T-helper 1 cell treated with Interleukin-12 subunit alpha and Interleukin-12 subunit beta and Interleukin-4 antibody, amounts not matched to agents 30 ng/mL and 1 ng/mL, for 36 hours (primary cell): ENCODE measurements around the gene PTPRN2. TPM values are rescaled to one million over a fixed set of nuclear protein-coding genes. Genes with fewer than 3 reads are reported as not detected.
"Not testable (repeated sequence)": the region's sequence is repeated elsewhere in the genome, so short reads cannot be mapped to it uniquely, and the experiment has no call there.

Experiments used
- intact Hi-C: fragments of 100-400 bp; cut with micrococcal nuclease; formaldehyde crosslinking; loops from one replicate; pipeline ENCODE4 v1.15.1; 2024
- total RNA-seq: library from RNA; stranded (reverse); gene quantifications from 2 replicates; pipeline ENCODE4 v1.2.3, GENCODE V29; 2022

PTPRN2 gene
- total RNA-seq, 1 donor from 2014 or later, result 2.9 TPM

DNA sequence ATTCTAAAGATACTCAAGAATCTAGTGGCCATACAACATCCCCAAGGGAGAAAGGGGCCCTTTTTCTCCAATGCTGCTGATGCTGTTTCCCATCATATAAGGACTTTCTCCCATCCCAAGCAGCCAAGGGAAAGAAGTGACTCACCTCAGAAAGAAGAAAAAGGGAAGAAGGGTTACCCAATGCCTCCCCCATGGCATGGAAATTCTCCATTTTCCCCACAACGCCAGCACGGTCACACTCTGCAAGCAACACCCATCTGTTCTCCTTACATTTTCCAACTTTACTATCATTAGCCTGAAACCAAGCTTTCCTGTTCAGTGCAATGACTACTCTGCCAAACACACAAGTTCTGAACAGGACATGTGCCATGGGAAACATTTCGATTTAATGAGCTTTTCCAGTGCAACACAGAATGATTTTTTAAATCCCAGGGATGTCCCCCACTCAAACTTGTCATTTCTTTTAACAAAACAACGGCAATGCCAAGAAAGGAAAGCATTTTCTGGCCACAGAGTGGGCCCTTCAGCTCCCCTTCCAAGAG, 67.9 kb downstream of the PTPRN2 start:
- intact Hi-C loops, result no loop called here

DNA sequence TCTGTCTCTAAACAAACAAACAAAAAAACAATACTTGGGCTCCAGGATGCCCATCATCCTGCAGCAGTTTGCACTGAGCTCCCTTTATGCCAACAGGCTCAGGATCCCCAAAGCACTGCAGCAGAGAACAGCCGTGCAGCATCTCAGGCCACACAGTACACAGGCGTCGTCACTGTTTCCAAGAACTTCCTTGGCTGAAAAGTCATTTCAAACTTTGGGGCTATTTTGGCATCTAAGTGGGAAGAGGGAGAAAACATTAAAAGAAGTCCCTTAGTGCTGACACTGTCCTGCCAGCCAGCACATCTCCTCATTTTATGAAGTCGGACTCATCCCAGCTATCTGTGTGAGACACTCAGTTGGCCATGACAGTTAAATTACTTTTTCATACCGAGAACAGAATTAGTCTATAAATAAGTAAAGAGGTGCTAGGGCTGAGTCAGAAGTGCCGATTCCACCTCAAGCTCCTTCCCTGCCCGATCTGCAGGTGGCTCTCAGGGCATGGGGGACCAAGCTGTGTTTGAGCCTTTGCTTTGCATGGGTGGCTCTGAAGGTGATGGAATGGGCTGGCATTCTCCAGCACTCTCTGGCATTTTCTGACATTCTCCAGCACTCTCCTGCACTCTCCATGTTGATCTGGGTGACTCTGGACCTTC, 68.5 kb downstream of the PTPRN2 start:
- intact Hi-C loops, result no loop called here

DNA sequence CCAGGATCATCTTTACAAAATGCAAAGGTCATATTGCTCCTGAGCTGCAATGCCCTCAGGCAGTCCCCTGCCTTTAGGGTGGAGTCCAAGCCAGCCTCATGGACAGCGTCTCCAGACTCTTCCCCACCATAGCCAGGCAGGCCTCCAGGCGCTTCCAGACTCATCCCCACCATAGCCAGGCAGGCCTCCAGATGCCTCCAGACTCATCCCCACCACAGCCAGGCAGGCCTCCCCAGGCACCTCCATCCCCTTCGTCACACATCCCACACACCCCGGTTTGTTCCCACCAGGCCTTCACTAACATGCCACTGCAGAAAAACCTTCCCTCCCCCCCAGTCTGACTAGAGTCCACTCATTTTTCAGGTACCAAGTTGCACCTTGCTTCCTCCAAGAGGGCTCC, 70.1 kb downstream of the PTPRN2 start:
- intact Hi-C loops, result no loop called here

DNA sequence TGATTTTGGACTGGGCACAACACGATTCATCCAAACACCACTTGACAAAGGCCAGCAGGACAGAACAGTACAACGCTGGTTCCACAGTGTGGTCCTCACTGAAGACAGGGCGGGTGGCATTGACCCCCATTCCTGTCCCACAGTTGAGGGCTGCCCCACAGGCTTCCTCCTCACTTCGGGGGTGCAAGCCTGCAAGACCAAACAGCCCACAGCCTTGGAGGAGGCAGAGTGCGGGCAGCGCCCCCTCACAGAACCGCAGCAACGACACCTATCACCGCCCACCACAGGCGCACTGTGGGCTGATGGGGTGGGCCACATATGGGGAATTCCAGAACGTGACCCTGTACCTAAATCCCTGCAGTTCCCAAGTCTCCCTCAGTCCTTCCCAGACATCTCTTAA, 70.6 kb downstream of the PTPRN2 start:
- intact Hi-C loops, result no loop called here

DNA sequence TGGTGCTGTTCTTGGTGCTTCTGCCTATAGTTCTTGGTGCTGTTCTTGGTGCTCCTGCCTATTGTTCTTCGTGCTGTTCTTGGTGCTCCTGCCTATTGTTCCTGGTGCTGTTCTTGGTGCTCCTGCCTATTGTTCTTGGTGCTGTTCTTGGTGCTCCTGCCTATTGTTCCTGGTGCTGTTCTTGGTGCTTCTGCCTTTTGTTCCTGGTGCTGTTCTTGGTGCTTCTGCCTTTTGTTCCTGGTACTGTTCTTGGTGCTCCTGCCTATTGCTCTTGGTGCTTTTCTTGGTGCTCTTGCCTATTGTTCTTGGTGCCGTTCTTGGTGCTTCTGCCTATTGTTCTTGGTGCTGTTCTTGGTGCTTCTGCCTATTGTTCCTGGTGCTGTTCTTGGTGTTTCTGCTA, 71.1 kb downstream of the PTPRN2 start:
- intact Hi-C loops, result no loop called here

DNA sequence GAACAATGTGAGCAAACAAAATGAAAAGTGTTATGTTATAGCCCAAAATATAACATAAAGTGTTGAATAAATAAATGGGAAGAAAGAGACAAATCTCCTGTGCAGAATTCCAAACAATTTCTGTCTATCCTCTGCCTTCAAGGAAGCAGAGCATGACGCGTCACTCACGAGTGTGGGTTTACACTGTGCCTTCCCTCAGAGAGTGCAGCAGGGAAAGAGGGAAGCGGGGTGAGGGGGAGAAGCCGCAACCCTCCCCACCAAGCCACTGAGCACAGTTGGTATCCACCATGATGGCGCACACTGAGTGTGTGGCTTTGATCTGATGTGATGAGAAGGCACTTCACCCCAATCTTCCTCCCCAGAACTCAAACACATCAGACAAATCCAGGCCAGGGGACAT, 74.8 kb downstream of the PTPRN2 start:
- intact Hi-C loops, result no loop called here

DNA sequence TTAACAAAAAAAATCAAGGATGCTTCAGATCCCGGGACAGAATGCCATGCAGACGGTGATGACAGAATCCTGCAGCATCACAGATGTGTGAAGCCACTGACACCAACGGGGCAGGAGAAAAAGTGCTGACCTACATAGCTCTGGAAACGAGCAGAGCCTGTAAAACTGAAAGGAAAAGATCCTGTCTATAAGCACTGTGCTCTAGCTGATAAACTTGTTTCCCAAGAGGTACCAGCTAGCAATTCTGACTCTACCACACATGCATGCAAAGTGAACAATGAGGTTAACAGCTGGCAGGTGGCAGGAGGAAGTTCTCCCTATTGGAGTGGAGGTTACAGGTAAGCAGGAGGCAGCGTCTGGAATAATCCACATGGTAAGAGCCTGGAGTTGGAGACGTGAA, 75.6 kb downstream of the PTPRN2 start:
- intact Hi-C loops, result no loop called here

DNA sequence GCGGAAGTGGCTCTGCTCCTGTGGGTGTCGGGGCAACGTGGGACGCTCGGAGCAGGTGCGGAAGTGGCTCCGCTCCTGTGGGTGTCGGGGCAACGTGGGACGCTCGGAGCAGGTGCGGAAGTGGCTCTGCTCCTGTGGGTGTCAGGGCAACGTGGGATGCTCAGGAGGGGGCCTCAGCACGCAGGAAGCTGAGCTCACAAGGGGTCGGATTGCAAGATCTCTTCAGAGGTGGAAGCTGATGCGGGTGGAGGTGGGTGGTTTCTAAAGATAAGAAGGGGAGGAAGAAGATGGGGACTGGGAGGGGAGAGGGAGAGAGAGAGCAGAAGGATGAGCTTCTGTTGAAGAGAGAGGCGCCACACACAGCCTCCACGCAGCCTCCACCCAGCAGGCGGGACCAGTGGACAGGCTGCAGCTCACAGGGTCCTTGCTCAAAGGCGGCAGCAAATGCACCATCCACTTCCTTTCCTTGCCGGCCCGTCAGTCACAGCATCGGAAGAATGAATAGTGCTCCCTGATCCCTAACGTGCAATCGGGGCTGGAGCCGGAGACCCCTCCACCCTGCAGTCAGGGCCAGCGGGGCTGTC, 78.7 kb downstream of the PTPRN2 start:
- intact Hi-C loops, result no loop called here

DNA sequence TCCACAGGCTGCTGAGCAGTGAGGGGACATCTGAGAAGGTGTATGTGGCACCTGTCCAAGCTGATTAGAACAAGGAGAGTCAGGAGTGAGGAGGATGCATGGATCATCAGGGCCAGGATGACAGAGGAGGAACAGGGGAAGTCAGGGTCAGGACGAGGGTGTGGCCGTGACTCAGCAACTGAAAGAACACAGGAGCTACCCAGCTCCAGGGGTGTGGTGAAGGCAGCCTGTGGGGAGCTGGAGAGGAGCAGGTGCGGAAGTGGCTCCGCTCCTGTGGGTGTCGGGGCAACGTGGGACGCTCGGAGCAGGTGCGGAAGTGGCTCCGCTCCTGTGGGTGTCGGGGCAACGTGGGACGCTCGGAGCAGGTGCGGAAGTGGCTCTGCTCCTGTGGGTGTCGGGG, 79.3 kb downstream of the PTPRN2 start:
- intact Hi-C loops, result not testable (repeated sequence)

DNA sequence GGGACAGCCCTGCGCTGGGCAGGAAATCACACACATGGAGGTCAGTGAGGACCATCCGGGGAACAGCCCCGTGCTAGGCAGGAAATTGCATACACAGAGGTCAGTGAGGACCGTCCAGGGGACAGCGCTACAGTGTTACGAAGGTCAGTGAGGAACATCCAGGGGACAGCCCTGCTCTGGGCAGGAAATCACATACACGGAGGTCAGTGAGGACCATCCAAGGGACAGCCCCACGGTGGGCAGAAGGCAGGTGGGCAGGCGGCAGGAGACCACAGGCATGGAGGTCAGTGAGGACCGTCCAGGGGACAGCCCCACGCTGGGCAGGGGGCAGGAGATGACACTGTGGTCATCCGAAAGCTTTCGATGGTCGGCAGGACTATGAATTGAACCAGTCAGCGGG, 79.7 kb downstream of the PTPRN2 start:
- intact Hi-C loops, result no loop called here

DNA sequence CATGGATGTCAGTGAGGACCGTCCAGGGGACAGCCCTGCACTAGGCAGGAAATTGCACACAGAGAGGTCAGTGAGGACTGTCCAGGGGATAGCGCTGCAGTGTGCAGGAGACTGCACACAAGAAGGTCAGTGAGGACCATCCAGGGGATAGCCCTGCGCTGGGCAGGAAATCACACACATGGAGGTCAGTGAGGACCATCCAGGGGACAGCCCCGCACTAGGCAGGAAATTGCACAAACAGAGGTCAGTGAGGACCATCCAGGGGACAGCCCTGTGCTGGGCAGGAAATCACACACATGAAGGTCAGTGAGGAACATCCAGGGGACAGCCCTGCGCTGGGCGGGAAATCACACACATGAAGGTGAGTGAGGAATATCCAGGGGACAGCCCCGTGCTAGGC, 80.4 kb downstream of the PTPRN2 start:
- intact Hi-C loops, result not testable (repeated sequence)

DNA sequence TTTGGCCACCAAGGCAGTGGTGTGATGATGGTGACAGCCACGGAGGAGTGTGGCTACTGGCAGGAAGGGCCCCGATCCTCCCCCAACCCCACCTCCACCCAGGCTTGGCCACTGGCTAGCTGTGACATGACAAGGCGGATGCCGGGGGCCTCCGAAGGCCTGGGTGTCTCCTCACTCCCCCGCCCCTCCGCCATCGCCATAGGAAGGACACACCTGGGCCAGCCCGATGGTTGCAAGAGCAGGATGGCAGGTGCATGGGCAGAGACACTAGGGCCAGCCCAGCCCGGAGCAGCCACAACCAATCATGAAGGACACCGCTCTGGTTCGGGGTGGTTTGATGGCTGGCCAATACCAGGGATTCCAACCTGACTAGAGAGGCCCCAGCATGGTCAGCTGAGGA, 81.0 kb downstream of the PTPRN2 start:
- intact Hi-C loops, result no loop called here

DNA sequence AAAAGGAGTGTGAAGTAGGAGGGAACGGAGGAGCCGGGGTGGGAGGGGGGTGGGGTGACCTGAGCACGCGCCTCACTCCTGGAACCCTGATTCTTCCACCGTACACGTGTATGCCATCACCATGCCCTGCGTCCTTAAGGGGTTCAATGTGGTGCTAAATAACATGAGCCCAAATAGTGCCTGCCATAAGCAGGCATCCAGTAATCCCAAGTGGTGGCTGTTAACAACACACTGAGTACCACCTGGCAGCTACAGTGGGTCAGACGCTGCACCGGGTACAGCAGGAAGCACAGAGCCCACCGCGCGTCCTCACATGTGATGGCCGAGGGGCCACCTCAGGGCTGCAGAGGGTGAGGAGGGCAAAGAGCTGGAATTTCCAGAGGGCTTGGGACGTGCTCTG, 81.9 kb downstream of the PTPRN2 start:
- intact Hi-C loops, result no loop called here

DNA sequence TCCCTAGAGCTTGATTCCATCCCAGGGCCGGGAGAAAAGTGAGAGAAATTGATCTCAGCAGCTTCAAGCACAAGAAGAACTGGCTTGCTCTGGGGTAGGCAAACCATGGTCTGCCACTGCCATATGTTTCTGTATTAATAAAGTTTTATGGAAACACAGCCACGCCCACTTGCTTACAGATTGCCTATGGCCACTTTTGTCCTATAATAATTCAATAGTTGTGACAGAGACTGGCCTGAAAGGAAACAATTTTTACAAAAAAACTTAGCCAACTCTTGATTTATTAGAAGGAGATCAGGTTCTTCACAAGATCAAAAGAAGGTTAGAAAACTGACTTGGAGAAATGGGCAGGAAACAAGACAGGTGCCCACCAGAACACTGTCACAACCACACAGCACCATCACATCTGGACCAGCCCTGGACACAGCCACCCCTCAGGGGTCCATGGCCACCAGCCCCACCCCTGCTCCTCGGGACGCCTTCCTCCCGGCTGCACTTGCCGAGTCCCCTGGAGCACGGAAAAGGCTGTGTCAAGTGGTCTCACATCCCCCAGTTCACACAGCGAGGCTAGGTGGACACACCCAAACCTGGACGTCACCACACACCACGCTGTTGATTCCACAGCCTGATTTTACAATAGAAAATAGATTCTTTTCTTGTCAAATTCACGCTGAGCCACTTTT, 85.4 kb downstream of the PTPRN2 start:
- intact Hi-C loops, result no loop called here

DNA sequence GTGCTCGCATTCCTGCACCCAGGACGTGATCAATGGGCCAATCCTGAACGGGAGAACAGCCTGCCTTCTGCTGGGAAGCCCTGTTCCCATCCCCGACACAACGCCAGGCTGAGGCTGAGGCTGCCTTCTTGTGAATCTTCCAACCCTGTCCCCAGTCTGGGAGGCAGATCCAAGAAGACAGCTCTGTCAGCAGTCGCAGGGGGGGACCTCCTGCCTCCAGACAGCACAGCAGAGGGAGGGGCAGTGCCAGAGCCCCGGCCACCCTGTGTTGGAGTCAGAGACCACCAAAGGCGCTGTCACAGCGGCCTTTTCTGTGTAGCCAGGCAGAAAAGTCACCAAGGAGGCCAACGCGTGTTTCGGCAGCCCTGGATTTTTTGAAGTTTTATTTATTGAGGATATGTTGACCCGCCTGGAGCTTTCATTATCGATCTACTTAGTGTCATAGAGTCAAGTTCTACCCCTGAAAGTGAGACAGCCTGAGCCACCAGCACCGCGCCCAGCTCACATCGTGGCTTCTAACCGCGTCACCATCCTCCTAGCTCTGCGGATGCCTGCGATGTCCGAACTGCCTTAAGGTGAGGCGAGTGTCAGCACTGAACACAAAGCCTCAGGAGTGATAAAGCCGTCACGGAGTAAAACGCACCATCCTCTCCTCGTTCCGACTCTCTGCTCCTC, 86.1 kb downstream of the PTPRN2 start:
- intact Hi-C loops, result no loop called here

DNA sequence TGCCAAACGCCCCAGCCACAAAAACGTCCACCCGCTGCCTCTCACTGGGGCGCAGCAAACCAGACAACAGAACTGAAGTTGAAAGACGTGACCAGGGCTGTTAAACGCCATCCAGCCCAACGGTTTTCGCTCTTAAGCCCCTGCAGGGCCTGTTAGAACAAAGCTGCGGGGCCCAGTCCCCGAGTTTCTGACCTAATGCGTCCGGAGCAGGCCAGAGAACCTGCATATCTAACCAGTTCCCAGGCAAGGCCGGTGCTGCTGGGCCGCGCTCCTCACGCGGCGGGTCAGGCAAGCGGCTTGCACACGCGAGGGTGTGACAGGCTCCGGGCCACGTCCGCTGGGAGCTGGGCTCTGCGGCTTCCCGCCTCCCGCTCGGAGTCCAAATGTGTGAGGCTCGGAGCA, 87.0 kb downstream of the PTPRN2 start:
- intact Hi-C loops, result no loop called here

DNA sequence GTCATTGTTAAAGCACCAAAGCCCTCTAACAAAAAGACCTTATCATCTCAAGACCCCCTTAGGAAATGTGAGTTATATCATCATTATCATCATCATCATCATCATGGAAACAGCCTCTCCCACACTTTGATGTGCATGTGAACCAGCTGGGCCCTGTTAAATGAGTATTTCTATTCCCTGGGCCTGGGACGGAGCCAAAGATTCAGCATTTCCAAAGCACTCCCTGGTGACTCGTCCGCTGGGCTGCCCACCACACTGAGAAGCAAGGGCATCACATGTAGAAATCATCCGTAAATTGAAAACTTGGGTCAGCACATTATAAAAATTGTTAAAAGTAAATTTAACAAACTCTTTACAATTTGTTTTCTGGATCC, 88.6 kb downstream of the PTPRN2 start:
- intact Hi-C loops, result no loop called here

DNA sequence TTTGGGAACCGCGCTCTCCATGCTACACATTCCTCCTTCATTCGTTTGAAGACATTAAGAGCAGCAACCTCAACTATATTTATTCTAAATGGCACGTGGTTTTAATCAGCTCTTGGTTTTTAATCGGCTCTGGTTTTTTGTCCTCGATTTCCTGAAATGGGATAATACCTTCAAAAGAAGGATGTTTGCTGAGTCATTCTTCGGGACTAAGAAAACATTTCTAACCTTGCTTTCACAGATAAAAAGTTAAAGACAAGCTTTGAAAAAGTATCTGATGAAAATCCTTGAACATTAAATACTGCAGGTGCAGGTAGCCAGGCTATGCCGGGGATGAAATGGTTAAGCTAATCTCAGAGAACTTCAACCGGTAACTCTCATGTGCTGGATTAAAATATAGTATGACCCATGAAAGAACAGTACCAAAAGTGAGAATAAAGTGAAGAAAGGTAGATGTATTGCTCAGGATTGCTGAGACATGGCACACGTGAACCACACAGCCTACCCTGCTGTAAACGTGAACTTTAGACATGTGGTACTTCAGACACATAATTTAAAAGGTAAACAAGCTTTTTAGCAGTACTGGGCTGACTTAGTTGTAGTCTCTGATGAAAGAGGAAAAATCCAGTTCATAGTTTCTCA, 89.1 kb downstream of the PTPRN2 start:
- intact Hi-C loops, result no loop called here

DNA sequence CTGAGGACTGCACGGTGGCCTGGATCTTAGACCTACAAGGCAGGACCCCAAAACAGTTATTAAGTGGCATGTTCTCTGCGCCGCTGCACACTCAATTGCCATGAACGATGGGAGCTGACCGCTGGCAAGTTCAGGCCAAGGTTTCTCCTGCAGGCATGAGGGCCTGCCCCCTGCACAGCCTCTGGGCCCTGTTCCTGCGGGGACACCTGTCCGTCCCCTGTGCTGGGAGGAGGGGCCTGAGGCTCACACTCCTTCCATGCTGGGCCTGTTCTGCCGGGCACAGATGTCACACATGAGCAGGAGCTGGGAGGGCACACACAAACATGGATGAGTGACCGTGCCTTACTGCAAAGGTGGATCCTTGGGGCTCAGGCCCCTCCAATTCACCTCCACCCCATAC, 90.0 kb downstream of the PTPRN2 start:
- intact Hi-C loops, result no loop called here

DNA sequence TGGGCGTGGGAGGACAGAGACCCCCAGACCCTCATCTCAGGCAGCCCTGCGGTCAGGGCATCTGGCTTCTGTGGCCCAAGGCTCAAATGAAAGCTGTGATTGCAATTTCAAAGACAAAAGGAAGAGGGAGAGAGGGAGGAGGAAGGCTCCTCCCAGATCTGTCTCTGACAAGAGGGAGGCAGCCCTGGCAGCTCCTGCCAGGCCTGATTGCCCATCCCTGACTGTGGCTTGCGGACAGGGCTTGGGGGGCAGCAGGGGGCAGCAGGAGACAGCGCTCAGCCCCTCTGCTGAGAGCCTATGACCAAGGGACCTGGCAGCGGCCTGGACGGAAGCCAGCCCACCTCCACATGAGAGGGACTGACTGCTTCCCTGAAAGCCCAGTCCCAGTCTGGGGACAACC, 91.8 kb downstream of the PTPRN2 start:
- intact Hi-C loops, result no loop called here

DNA sequence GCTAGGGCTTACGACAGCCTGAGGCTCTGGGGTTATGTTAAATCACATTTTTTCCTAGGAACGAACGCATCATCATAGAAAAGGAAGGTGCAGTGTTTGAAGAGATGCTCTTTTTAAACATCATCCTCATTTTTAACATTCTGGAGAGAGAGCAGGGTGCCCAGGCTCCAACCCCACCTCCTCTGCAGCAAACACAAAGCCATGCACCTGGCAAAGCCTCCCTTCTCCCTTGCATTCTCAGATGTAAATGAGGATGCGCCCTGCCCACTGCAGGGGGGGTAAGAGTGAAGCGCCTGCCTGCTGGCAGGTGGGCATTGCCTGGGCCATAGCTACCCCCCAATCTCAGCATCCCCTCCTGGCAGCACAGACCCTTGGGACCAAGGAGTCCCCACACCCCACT, 92.4 kb downstream of the PTPRN2 start:
- intact Hi-C loops, result no loop called here

DNA sequence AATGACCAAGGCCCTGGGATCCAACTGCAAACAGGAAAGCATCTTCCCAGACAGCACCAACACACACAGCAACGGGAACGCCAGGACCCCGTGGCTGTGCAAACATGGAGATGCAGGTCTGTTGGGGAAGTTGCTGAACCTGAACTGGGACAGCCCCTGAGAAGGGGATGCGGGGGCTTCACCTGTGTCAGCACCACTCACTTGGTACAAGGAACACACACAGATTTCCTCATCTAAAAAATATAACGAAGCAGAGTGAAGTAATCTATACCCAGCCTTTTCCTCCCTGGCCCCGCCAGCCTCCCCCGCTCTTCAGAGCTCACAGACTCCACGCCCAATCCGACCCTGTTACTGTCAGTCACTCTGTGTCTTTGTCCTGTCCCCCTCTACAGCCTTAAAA, 93.0 kb downstream of the PTPRN2 start:
- intact Hi-C loops, result loop anchor here (1.0 kb wide), 1 partner anchor 483 kb away; no protein-coding TSS in a partner anchor
